22Rv1 (cell line): ENCODE data around the gene CD300LD.

Experiments used
- H3K27ac ChIP-seq: fragments of 450-650 bp; 2 replicates; pipeline ENCODE4 v1.5.1; 2017
- CTCF ChIP-seq: fragments of 450-650 bp; IDR thresholded peaks from 2 replicates; pipeline ENCODE4 v1.5.1; 2017; ENCODE audit warnings: mild to moderate bottlenecking
- ZFX ChIP-seq: fragments of 450-650 bp; IDR thresholded peaks from 2 replicates; pipeline ENCODE4 v1.6.1; 2017; ENCODE audit warnings: antibody characterized with exemption, borderline replicate concordance

The CD300LD gene

GRCh38 chr17:74606050-74606449 is 14.0 kb upstream of the CD300LD start:
- no peak for TF ChIP-seq ZFX
- no peak for TF ChIP-seq CTCF
- no peak overlapping the region for H3K27ac ChIP-seq

GRCh38 chr17:74605361-74605760 is 13.3 kb upstream of the CD300LD start:
- no peak overlapping the region for H3K27ac ChIP-seq
- no peak for TF ChIP-seq ZFX
- TF ChIP-seq CTCF: no peak

GRCh38 chr17:74604761-74605160 is 12.7 kb upstream of the CD300LD start:
- no peak overlapping the region for H3K27ac ChIP-seq
- TF ChIP-seq CTCF (no peak), ZFX (no peak)

GRCh38 chr17:74604200-74604599 is 12.1 kb upstream of the CD300LD start:
- H3K27ac ChIP-seq: no peak overlapping the region
- TF ChIP-seq CTCF (no peak), ZFX (no peak)

- H3K27ac ChIP-seq: no peak overlapping the region
- no peak for TF ChIP-seq CTCF
- TF ChIP-seq ZFX: no peak
Measured at GRCh38 chr17:74603746-74604145, 11.7 kb upstream of the CD300LD start.

GRCh38 chr17:74603037-74603635 is 11.1 kb upstream of the CD300LD start:
- H3K27ac ChIP-seq: no peak overlapping the region

More at GRCh38 chr17:74603037-74603635, 11.1 kb upstream of the CD300LD start:
- TF ChIP-seq ZFX (no peak), CTCF (no peak)
